ENCODE results near the gene SFSWAP.

Gene SFSWAP

DNA sequence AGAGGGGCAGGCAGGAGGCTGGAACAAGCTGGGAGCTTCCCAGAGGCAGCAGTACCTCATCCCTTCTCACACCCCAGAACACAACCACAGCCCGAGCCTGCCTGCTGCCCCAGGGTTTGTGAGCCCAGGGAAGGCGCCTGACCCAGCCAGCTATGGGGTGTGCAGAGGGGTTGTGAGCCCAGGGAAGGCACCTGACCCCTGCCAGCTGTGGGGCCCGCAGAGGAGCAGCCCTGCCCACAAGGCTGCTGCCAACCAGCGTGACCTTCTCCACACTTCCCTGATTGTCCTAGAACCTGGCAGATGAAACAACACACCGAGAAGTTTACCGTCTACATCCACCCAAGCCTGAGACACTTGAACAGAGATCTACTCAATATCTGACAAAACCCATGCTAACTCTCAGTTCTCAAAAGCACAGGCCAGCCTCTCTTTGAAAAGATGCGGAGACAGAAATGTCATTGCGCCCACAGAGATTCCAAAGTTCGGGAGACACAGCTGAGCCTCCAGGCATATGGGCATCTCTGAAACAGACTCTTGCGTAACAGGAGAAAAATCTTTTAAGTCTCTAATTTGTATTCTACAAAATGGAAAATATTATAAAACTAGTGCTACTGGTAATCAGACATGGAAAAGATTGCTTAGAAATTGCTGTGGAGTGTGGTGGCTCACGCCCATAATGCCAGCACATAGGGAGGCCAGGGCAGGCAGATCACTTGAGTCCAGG is 47.3 kb downstream of the SFSWAP start:
- H3K36me3 ChIP-seq, result peaks cover 92% of the 10 kb centered on the region
- no peak overlapping the region for H3K4me2 ChIP-seq
- H3K9me3 ChIP-seq, result no peaks in the 10 kb centered on the region
- H3K4me1 ChIP-seq, result 0 out of 2 replicates have a peak, but pooled peaks cover 6% of the 10 kb centered on the region
- no peak overlapping the region for H3K9ac ChIP-seq
- TF ChIP-seq Cebpa-rat (IDR thresholded peaks at IDR 0.05), result no peak
- no peak overlapping the region for H3K27ac ChIP-seq
- H4K20me1 ChIP-seq, result peaks cover 49% of the 10 kb centered on the region
- H3K27me3 ChIP-seq, result no peaks in the 10 kb centered on the region
- H3K4me3 ChIP-seq, result no peak overlapping the region

DNA sequence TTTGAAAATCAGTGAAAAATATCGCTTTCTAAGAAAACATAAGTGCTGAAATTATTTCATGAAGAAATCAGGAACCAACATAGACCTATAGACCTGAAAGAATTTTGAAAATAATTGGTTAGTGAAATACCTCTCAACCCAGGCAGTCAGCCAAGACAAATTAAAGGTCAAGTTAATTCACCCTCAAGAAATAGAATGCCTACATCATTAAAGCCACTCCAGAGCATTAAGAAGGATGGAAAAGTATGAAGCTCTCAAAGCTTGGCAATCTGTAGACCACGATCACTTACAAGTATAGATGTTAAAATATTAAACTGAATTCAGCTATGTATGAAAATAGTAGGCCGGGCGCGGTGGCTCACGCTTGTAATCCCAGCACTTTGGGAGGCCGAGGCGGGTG is 48.3 kb downstream of the SFSWAP start:
- peaks cover 90% of the 10 kb centered on the region for H3K36me3 ChIP-seq
- no peaks in the 10 kb centered on the region for H3K27me3 ChIP-seq
- TF ChIP-seq Cebpa-rat (IDR thresholded peaks at IDR 0.05), result no peak
- H3K4me3 ChIP-seq, result no peak overlapping the region
- no peak overlapping the region for H3K9ac ChIP-seq
- H4K20me1 ChIP-seq, result peaks cover 51% of the 10 kb centered on the region
- no peak overlapping the region for H3K27ac ChIP-seq
- no peak overlapping the region for H3K4me2 ChIP-seq
- H3K9me3 ChIP-seq, result no peaks in the 10 kb centered on the region
- peaks cover 9% of the 10 kb centered on the region for H3K4me1 ChIP-seq

DNA sequence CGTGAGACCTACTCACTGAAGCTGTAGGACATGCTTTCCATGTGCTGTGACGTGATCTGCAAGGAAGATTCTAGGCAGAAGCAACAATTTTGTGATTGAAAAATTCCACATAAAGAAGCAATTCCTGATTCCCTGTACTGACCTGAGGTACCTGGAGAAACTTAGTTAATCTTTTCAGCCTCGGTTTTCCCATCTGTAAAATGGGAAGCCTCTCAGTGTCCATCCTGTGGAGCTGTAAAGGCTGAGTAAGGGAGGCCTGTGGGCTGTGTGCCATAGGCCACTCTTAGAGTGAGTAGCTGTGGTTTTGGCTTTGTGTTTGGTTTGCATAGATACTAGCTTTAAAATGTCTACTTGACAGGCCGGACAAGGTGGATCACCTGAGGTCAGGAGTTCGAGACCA is 50.7 kb downstream of the SFSWAP start:
- H3K4me2 ChIP-seq, result no peak overlapping the region
- no peak overlapping the region for H3K27ac ChIP-seq
- H3K4me1 ChIP-seq, result peaks cover 34% of the 10 kb centered on the region
- peaks cover 63% of the 10 kb centered on the region for H4K20me1 ChIP-seq
- no peak overlapping the region for H3K9ac ChIP-seq
- H3K27me3 ChIP-seq, result no peaks in the 10 kb centered on the region
- H3K4me3 ChIP-seq, result no peak overlapping the region
- H3K9me3 ChIP-seq, result no peaks in the 10 kb centered on the region
- no peak for TF ChIP-seq Cebpa-rat (IDR thresholded peaks at IDR 0.05)
- peaks cover 77% of the 10 kb centered on the region for H3K36me3 ChIP-seq

DNA sequence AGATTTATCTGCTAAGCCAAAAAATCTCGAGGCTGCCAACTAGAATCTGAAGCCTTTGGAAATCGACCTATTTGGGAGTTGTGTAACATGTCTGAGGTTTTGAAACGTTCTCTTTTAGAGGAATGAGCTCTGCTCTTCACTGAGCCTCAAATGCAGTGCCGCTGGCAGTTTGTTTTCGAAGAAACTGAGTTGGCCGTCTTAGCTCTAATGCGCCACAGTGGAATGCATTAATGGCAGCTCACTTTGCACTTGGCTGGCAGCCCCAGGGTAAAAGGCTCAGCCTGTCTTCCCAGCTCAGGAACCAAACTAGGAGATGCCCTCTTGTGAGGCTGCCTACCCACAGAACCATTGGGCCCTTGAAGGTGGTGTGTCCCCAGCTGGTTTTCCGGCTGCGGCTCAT is 53.8 kb downstream of the SFSWAP start:
- Histone ChIP-seq H3K4me2 (peak overlapping the region; percentile 93), H3K9me3 (no peaks in the 10 kb centered on the region), H3K27me3 (no peaks in the 10 kb centered on the region), H3K9ac (no peak overlapping the region), H4K20me1 (peaks cover 73% of the 10 kb centered on the region), H3K36me3 (peaks cover 61% of the 10 kb centered on the region), H3K4me3 (no peak overlapping the region), H3K27ac (no peak overlapping the region), H3K4me1 (peaks cover 65% of the 10 kb centered on the region)
- TF ChIP-seq Cebpa-rat (IDR thresholded peaks at IDR 0.05), result no peak

DNA sequence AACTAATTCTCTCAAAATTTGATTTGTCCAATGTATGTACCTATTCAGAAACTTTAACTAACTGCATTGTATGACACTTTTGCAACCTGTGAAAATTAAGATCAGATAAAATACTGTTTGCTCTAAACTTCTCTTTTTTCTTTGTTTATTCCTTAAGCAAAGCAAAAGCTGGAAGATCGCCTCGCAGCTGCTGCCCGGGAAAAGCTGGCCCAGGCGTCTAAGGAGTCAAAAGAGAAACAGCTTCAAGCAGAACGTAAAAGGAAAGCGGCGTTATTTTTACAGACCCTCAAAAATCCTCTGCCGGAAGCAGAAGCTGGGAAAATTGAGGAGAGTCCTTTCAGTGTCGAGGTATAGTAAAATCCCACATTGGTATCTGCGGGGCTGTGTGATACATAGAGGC is 55.1 kb downstream of the SFSWAP start:
- Histone ChIP-seq H3K4me1 (peaks cover 77% of the 10 kb centered on the region), H4K20me1 (peaks cover 83% of the 10 kb centered on the region), H3K9me3 (no peaks in the 10 kb centered on the region), H3K4me2 (peak overlapping the region; percentile 93), H3K36me3 (peaks cover 57% of the 10 kb centered on the region), H3K27ac (peak overlapping the region; percentile 69), H3K27me3 (no peaks in the 10 kb centered on the region), H3K4me3 (peak overlapping the region; percentile 46; the same call in 1 of the 2 replicates), H3K9ac (peak overlapping the region; percentile 56; the same call in 1 of the 2 replicates)
- TF ChIP-seq Cebpa-rat (IDR thresholded peaks at IDR 0.05), result no peak

DNA sequence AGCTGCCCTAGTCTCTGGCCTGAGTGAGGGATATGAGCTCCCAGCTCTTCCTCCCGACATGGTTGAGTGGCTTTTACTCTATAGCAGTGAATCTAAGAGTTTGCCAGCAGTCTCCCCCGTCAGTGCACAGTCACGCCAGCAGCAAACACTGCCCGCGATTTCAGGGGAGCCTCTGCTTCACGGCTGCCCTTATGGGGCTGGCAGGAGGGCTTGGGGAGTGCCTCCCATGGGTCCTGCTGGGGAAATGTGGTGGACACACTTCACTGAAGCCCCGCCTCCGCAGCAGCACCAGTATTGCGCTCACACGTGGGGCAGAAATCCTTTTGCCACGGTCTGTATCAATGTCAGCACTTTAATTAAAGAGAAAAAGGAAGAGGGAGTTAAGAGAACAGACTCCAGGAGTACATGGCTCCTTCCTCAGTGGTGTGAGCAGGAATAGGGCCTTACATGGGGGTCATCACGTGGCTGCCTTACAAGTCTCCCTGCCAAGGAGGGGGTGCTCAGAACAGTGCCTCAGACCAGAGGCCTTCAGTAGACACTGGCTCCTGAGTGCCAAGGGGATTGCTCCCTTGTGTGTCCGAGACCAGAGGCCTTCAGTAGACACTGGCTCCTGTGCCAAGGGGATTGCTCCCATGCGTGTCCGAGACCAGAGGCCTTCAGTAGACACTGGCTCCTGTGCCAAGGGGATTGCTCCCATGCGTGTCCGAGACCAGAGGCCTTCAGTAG is 55.7 kb downstream of the SFSWAP start:
- H4K20me1 ChIP-seq, result peaks cover 79% of the 10 kb centered on the region
- peaks cover 57% of the 10 kb centered on the region for H3K36me3 ChIP-seq
- H3K9me3 ChIP-seq, result no peaks in the 10 kb centered on the region
- no peaks in the 10 kb centered on the region for H3K27me3 ChIP-seq
- peaks cover 83% of the 10 kb centered on the region for H3K4me1 ChIP-seq
- H3K9ac ChIP-seq, result peak overlapping the region; percentile 56; the same call in 1 of the 2 replicates
- H3K4me3 ChIP-seq, result peak overlapping the region; percentile 46; the same call in 1 of the 2 replicates
- H3K27ac ChIP-seq, result peak overlapping the region; percentile 69
- H3K4me2 ChIP-seq, result peak overlapping the region; percentile 93
- TF ChIP-seq Cebpa-rat (IDR thresholded peaks at IDR 0.05), result no peak

DNA sequence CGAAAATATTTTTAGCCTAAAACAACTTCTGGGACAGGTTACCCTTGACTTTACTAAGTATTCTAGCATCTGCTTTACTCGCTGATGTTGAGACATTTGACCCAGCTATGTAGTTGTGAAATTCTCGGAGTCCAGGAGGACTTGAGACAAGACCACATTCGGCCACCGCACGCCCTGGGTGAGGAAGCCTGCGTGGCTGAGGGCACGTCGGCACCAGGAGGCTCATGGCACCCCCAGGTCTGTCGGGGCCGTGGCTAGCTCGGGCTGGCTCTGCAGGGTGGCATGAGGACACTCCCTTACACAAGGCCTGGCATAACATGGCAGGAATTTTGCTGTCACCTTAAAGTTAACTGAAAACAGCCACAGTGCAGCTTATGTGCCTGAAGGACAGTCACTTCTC is 59.2 kb downstream of the SFSWAP start:
- Histone ChIP-seq H3K4me3 (no peak overlapping the region), H3K36me3 (peaks cover 36% of the 10 kb centered on the region), H4K20me1 (peaks cover 66% of the 10 kb centered on the region), H3K27me3 (no peaks in the 10 kb centered on the region), H3K9me3 (no peaks in the 10 kb centered on the region), H3K4me2 (peak overlapping the region; percentile 93), H3K9ac (0 out of 2 replicates have a peak overlapping the region, but pooled peaks have one; percentile 55), H3K4me1 (peaks cover 100% of the 10 kb centered on the region), H3K27ac (peak overlapping the region; percentile 35; the same call in 1 of the 2 replicates)
- no peak for TF ChIP-seq Cebpa-rat (IDR thresholded peaks at IDR 0.05)

DNA sequence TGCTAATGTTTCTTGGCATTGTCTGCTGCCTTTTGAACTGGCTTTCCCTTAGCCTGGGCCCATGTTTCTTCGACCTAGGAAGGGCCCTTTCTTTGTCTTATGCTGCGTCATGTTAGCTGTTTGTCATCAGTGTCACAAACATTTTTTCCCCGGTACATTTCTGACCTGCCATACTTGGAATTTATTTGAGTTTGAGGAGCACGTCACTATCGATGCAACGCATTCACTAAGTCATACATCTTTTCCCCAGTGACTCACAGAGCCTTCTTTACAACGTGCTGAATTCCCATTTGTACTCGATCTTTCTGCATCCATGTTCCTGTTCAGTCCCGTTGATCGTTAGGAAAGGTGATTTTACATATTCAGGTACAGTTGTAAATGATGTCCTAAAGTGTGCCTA is 61.1 kb downstream of the SFSWAP start:
- H3K27me3 ChIP-seq, result no peaks in the 10 kb centered on the region
- peak overlapping the region; percentile 79; the same call in 1 of the 2 replicates for H3K9ac ChIP-seq
- H4K20me1 ChIP-seq, result peaks cover 52% of the 10 kb centered on the region
- H3K4me2 ChIP-seq, result peak overlapping the region; percentile 93
- no peak overlapping the region for H3K4me3 ChIP-seq
- no peak for TF ChIP-seq Cebpa-rat (IDR thresholded peaks at IDR 0.05)
- H3K36me3 ChIP-seq, result peaks cover 34% of the 10 kb centered on the region
- H3K27ac ChIP-seq, result peak overlapping the region; percentile 94
- no peaks in the 10 kb centered on the region for H3K9me3 ChIP-seq
- peaks cover 100% of the 10 kb centered on the region for H3K4me1 ChIP-seq

DNA sequence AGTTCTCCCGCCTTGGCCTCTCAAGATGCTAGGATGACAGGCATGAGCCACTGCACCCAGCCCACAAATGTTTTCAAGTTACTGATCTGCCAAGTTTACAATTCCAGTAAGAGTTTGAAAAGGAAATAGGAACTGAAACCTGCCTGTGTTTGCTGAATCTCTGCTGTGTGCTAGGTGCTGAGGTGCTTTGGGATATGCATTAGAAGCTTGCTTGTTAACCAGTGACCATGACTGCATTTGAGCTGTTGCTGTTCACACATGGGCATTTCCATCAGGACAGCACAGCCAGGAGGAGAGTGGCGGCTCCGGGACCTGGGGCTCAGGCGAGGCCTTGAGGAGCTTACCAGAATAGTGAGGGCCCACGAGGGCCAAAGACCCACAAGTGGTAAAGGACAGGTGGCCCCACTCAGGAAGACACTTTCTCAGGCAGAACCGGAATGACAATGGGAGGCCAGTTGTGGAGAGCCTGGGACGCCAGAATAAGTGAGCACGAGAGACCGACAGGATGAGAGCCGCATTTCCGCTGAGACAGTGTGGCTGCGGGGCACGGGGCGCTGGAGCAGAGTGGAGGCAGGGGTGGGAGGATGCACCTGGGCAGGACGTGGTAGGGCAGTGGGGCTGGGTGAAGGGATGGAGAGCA is 62.8 kb downstream of the SFSWAP start:
- peaks cover 90% of the 10 kb centered on the region for H3K4me1 ChIP-seq
- H4K20me1 ChIP-seq, result peaks cover 38% of the 10 kb centered on the region; the same call in 1 of the 2 replicates
- H3K9me3 ChIP-seq, result no peaks in the 10 kb centered on the region
- H3K36me3 ChIP-seq, result peaks cover 37% of the 10 kb centered on the region
- H3K9ac ChIP-seq, result peak overlapping the region; percentile 79
- H3K4me2 ChIP-seq, result peak overlapping the region; percentile 93
- H3K27me3 ChIP-seq, result no peaks in the 10 kb centered on the region
- no peak for TF ChIP-seq Cebpa-rat (IDR thresholded peaks at IDR 0.05)
- H3K4me3 ChIP-seq, result peak overlapping the region; percentile 46
- H3K27ac ChIP-seq, result peak overlapping the region; percentile 94

Measured in BLaER1 (cell line).